ENCODE data around the gene MXRA7.

MXRA7 gene

GRCh38 chr17:76738468-76738850 lies 27.7 kb upstream of the MXRA7 start:
- Histone ChIP-seq H3K4me3 (ENCODE audit: low read depth in 1 of 2, low read length in 2 of 2) (peak overlapping the region; percentile 78 to 84), H3K27ac (ENCODE audit: low read length) (peak overlapping the region; percentile 100), H3K79me2 (ENCODE audit: insufficient read depth, low read length) (peaks cover 67% of the 10 kb centered on the region), H3K4me2 (ENCODE audit: insufficient read depth, low read length) (peak overlapping the region; percentile 77), H3K36me3 (ENCODE audit: insufficient read depth, low read length) (peaks cover 55% of the 10 kb centered on the region), H3K9me3 (ENCODE audit: insufficient read depth, low read length, severe bottlenecking) (no peaks in the 10 kb centered on the region), H2AFZ (ENCODE audit: low read depth, low read length) (peak overlapping the region; percentile 91), H3K9ac (ENCODE audit: low read depth, low read length) (peak overlapping the region; percentile 92), H3K4me1 (ENCODE audit: insufficient read depth, low read length) (peaks cover 44% of the 10 kb centered on the region), H3K27me3 (ENCODE audit: insufficient read depth, low read length, poor library complexity) (no peaks in the 10 kb centered on the region), H4K20me1 (ENCODE audit: insufficient read depth, low read length) (peaks cover 32% of the 10 kb centered on the region)
- TF ChIP-seq EZH2 (IDR thresholded peaks at IDR 0.05; ENCODE audit: borderline replicate concordance, low read depth, low read length, severe bottlenecking) (no peak), CTCF (IDR thresholded peaks at IDR 0.05; ENCODE audit: borderline replicate concordance, extremely low read depth, low read length, poor library complexity, severe bottlenecking) (no peak)
- ATAC-seq (ENCODE audit: insufficient read depth, low read depth) (no peak), DNase-seq (no peak)

GRCh38 chr17:76737676-76738467 lies 27.1 kb upstream of the MXRA7 start, which contains the start of gene MFSD11:
Gene MFSD11 (plus strand): TSS chr17:76738119. CDS start chr17:76738353, 234 bp downstream.
- Histone ChIP-seq H3K36me3 (ENCODE audit: insufficient read depth, low read length) (peaks cover 58% of the 10 kb centered on the region), H3K79me2 (ENCODE audit: insufficient read depth, low read length) (peaks cover 73% of the 10 kb centered on the region), H3K4me2 (ENCODE audit: insufficient read depth, low read length) (peak within 1 kb of the TSS; percentile 77), H3K27ac (ENCODE audit: low read length) (peak within 1 kb of the TSS; percentile 100), H2AFZ (ENCODE audit: low read depth, low read length) (peak within 1 kb of the TSS; percentile 91), H3K9me3 (ENCODE audit: insufficient read depth, low read length, severe bottlenecking) (no peaks in the 10 kb centered on the region), H3K27me3 (ENCODE audit: insufficient read depth, low read length, poor library complexity) (no peaks in the 10 kb centered on the region), H4K20me1 (ENCODE audit: insufficient read depth, low read length) (peaks cover 38% of the 10 kb centered on the region), H3K4me1 (ENCODE audit: insufficient read depth, low read length) (peaks cover 50% of the 10 kb centered on the region), H3K4me3 (ENCODE audit: low read depth in 1 of 2, low read length in 2 of 2) (peak within 1 kb of the TSS; percentile 78 to 84), H3K9ac (ENCODE audit: low read depth, low read length) (peak within 1 kb of the TSS; percentile 100)
- no peak for TF ChIP-seq CTCF (IDR thresholded peaks at IDR 0.05; ENCODE audit: borderline replicate concordance, extremely low read depth, low read length, poor library complexity, severe bottlenecking)
- TF ChIP-seq EZH2 (IDR thresholded peaks at IDR 0.05; ENCODE audit: borderline replicate concordance, low read depth, low read length, severe bottlenecking) = no peak
- DNase-seq (peak; percentile 93), ATAC-seq (ENCODE audit: insufficient read depth, low read depth) (peak; percentile 70)

- Histone ChIP-seq H3K4me1 (ENCODE audit: insufficient read depth, low read length) (peaks cover 57% of the 10 kb centered on the region), H3K27me3 (ENCODE audit: insufficient read depth, low read length, poor library complexity) (no peaks in the 10 kb centered on the region), H3K4me2 (ENCODE audit: insufficient read depth, low read length) (peak within 1 kb of the TSS; percentile 92), H3K36me3 (ENCODE audit: insufficient read depth, low read length) (peaks cover 60% of the 10 kb centered on the region), H3K27ac (ENCODE audit: low read length) (peak within 1 kb of the TSS; percentile 100), H3K4me3 (ENCODE audit: low read depth in 1 of 2, low read length in 2 of 2) (peak within 1 kb of the TSS; percentile 78 to 84), H3K79me2 (ENCODE audit: insufficient read depth, low read length) (peaks cover 80% of the 10 kb centered on the region), H3K9ac (ENCODE audit: low read depth, low read length) (peak within 1 kb of the TSS; percentile 100), H3K9me3 (ENCODE audit: insufficient read depth, low read length, severe bottlenecking) (no peaks in the 10 kb centered on the region), H2AFZ (ENCODE audit: low read depth, low read length) (peak within 1 kb of the TSS; percentile 91), H4K20me1 (ENCODE audit: insufficient read depth, low read length) (peaks cover 38% of the 10 kb centered on the region)
- DNase-seq = peak; percentile 99
- ATAC-seq (ENCODE audit: insufficient read depth, low read depth) = peak; percentile 69
- TF ChIP-seq EZH2 (IDR thresholded peaks at IDR 0.05; ENCODE audit: borderline replicate concordance, low read depth, low read length, severe bottlenecking) (no peak), CTCF (IDR thresholded peaks at IDR 0.05; ENCODE audit: borderline replicate concordance, extremely low read depth, low read length, poor library complexity, severe bottlenecking) (no peak)
These were observed 26.4 kb upstream of the MXRA7 start, which contains the start of gene SRSF2 for GRCh38 chr17:76737082-76737675. Gene SRSF2 (minus strand): TSS chr17:76737331. CDS start chr17:76737160, 171 bp downstream.
